Tibial nerve (tissue), 3 donors: ENCODE results near the gene GREM2.

Experiments used
- POLR2A ChIP-seq, 2 donors: fragments of 450-650 bp; IDR thresholded peaks; one replicate each; pipeline ENCODE4 v1.6.1; 2017; ENCODE audit warnings: antibody characterized with exemption in 2 of 2, mild to moderate bottlenecking in 2 of 2, moderate library complexity in 2 of 2
- TF ChIP-seq, protein P1 (sequence below), 5 experiments: fragments of 200-600 bp in 3 of 5; fragments of 450-650 bp in 2 of 5; sonication (generic) in 3 of 5; IDR thresholded peaks; one replicate each; pipeline ENCODE4 v1.5.1; 2016 to 2019; ENCODE audit warnings: antibody characterized with exemption in 5 of 5, mild to moderate bottlenecking in 3 of 5, moderate library complexity in 2 of 5

- TF ChIP-seq, protein P1, sequence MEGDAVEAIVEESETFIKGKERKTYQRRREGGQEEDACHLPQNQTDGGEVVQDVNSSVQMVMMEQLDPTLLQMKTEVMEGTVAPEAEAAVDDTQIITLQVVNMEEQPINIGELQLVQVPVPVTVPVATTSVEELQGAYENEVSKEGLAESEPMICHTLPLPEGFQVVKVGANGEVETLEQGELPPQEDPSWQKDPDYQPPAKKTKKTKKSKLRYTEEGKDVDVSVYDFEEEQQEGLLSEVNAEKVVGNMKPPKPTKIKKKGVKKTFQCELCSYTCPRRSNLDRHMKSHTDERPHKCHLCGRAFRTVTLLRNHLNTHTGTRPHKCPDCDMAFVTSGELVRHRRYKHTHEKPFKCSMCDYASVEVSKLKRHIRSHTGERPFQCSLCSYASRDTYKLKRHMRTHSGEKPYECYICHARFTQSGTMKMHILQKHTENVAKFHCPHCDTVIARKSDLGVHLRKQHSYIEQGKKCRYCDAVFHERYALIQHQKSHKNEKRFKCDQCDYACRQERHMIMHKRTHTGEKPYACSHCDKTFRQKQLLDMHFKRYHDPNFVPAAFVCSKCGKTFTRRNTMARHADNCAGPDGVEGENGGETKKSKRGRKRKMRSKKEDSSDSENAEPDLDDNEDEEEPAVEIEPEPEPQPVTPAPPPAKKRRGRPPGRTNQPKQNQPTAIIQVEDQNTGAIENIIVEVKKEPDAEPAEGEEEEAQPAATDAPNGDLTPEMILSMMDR (IDR thresholded peaks at IDR 0.05), result no peak
- no peak for TF ChIP-seq POLR2A (IDR thresholded peaks at IDR 0.05)
Measured at GRCh38 chr1:240644732-240645131, 32.8 kb upstream of the GREM2 start.
